IPS-18a (cell line): ENCODE results near the gene ID1.
"Not testable (repeated sequence)": the region's sequence is repeated elsewhere in the genome, so short reads cannot be mapped to it uniquely, and the experiment has no call there.

ENCODE experiments used
- H3K27ac ChIP-seq: one replicate; pipeline ENCODE4 v1.5.1; 2013; ENCODE audit warnings: low read length
- H3K27me3 ChIP-seq: one replicate; pipeline ENCODE4 v1.6.1; 2013; ENCODE audit warnings: mild to moderate bottlenecking, low read length; ENCODE audit not compliant: control insufficient read depth, insufficient read depth
- H3K36me3 ChIP-seq: one replicate; pipeline ENCODE4 v1.6.1; 2013; ENCODE audit warnings: low read depth, low read length; ENCODE audit not compliant: control insufficient read depth
- H3K4me1 ChIP-seq: one replicate; pipeline ENCODE4 v1.6.1; 2013; ENCODE audit warnings: low read depth, low read length; ENCODE audit not compliant: control insufficient read depth
- H3K4me3 ChIP-seq: one replicate; pipeline ENCODE4 v1.5.1; 2013; ENCODE audit warnings: low read length
- H3K9ac ChIP-seq: one replicate; pipeline ENCODE4 v1.6.1; 2013; ENCODE audit warnings: mild to moderate bottlenecking, low read length, moderate library complexity
- H3K9me3 ChIP-seq: one replicate; pipeline ENCODE4 v1.6.1; 2013; ENCODE audit warnings: low read depth, low read length; ENCODE audit not compliant: control insufficient read depth

Gene ID1

GRCh38 chr20:31605902-31606803 is 1.1 kb downstream of the ID1 start:
- Histone ChIP-seq H3K36me3 (no peaks in the 10 kb centered on the region), H3K9ac (peak overlapping the region; percentile 79), H3K27me3 (no peaks in the 10 kb centered on the region), H3K27ac (no peak overlapping the region), H3K4me3 (peak overlapping the region; percentile 94), H3K9me3 (no peaks in the 10 kb centered on the region), H3K4me1 (peaks cover 32% of the 10 kb centered on the region)

DNA sequence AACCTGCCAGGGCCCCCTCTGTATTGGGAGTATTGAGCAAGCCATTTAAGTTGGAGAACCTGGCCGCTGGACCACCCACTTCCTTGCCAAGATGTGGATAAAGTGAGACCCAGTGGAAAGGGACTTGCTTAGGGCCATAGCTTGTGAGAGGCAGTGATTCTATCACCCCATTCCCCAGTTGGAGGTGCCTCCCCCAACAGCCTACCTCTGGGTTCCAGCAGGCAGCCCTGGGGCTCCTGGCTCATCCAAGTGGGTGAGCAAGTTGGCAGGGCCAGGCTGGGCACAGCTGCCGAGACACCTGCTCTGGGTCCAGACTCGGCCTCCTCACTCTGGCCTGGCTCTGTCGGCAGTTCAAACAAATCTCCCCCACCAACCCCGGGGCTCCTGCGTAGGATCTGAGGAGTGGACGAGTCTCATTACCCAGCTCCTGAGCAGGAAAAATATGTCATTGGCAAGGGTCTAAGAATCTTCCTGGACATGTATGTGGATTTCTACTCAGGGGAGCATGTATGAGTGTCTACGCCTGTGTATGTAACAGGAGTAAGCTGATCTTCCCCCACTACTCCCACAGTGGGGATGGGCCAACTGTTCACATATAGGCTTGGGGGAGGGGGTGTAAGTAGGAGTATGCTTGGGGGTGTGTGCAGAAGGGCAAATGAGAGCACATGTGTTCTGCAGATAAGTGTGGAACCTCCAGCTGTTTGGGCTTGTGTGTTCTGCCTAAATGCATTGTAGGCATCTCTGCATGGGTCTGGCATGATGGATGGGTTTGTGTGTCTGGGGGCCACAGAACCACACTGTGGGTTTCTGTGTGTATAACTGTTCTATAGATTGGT is 1.9 kb downstream of the ID1 start:
- Histone ChIP-seq H3K36me3 (no peaks in the 10 kb centered on the region), H3K4me1 (peaks cover 32% of the 10 kb centered on the region), H3K9ac (peak overlapping the region; percentile 79), H3K27me3 (no peaks in the 10 kb centered on the region), H3K4me3 (peak overlapping the region; percentile 94), H3K27ac (no peak overlapping the region), H3K9me3 (no peaks in the 10 kb centered on the region)

GRCh38 chr20:31607640-31608250 is 2.7 kb downstream of the ID1 start:
- no peak overlapping the region for H3K27ac ChIP-seq
- H3K4me3 ChIP-seq = peak overlapping the region; percentile 94
- no peaks in the 10 kb centered on the region for H3K27me3 ChIP-seq
- H3K9me3 ChIP-seq = no peaks in the 10 kb centered on the region
- no peaks in the 10 kb centered on the region for H3K36me3 ChIP-seq
- H3K4me1 ChIP-seq = peaks cover 30% of the 10 kb centered on the region
- H3K9ac ChIP-seq = no peak overlapping the region

- Histone ChIP-seq H3K4me3 (peak overlapping the region; percentile 94), H3K36me3 (no peaks in the 10 kb centered on the region), H3K27ac (no peak overlapping the region), H3K4me1 (peaks cover 27% of the 10 kb centered on the region), H3K9ac (no peak overlapping the region), H3K27me3 (no peaks in the 10 kb centered on the region), H3K9me3 (no peaks in the 10 kb centered on the region)
Measured at GRCh38 chr20:31608251-31608945, 3.3 kb downstream of the ID1 start.

DNA sequence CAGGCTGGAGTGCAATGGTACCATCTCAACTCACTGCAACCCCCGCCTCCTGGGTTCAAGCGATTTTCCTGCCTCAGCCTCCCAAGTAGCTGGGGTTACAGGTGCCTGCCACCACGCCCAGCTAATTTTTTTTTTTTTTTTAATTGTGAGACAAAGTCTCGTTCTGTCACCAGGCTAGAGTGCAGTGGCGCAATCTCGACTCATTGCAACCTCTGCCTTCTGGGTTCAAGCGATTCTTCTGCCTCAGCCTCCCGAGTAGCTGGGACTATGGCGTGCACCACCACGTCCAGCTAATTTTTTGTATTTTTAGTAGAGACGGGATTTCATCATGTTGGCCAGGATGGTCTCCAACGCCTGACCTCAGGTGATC is 7.2 kb downstream of the ID1 start:
- H3K9me3 ChIP-seq, H3K36me3 ChIP-seq, H3K9ac ChIP-seq, H3K27me3 ChIP-seq, H3K27ac ChIP-seq, H3K4me3 ChIP-seq: not testable (repeated sequence)
- peaks cover 18% of the 10 kb centered on the region for H3K4me1 ChIP-seq

DNA sequence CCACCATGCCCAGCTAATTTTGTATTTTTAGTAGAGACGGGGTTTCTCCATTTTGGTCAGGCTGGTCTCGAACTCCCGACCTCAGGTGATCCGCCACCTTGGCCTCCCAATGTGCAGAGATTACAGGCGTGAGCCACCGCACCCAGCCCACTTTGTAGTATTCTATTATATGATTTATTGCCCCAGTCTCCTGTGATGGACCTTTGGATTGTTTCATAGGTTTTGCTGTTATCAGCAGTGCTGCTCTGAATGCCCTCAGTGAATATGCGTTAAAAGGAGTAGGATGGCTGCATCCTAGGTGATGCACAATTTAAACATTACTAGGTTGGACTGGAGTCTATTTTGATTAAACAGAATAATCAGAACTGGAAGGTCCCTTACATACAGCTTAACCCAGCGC is 10.3 kb downstream of the ID1 start:
- Histone ChIP-seq H3K27ac (no peak overlapping the region), H3K9ac (no peak overlapping the region), H3K4me1 (no peaks in the 10 kb centered on the region), H3K36me3 (no peaks in the 10 kb centered on the region), H3K27me3 (no peaks in the 10 kb centered on the region), H3K9me3 (no peaks in the 10 kb centered on the region), H3K4me3 (no peak overlapping the region)

DNA sequence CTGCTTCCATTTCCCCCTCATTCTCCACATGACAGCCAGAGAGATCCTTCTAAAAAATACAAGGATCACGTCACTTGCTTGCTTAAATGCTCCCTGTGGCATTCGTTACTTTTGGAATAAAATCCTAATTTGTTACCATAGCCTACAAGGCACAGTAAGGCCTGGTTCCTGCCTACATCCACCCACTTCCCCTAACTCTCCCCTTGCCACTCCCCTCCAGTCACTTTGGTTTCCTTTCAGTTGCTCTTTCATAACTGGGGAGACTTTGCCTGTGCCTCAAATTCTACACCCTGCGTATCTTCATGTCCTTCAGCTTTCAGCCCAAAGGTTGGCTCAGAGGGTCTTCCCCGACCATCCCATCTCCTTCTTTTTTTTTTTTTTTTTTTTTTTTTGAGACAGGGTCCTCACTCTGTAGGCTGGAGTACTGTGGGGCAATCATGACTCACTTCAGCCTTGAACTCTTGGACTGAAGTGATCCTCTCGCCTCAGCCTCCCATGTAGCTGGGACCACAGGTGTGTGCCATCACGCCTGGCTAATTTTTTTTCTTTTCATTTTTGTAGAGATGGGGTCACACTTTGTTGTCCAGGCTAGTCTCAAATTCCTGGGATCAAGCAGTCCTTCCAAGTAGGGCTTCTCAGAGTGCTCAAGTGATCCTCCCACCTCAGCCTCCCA is 12.5 kb downstream of the ID1 start:
- Histone ChIP-seq H3K4me3 (no peak overlapping the region), H3K9me3 (no peaks in the 10 kb centered on the region), H3K27ac (no peak overlapping the region), H3K36me3 (no peaks in the 10 kb centered on the region), H3K27me3 (no peaks in the 10 kb centered on the region), H3K9ac (no peak overlapping the region), H3K4me1 (no peaks in the 10 kb centered on the region)

- H3K9me3 ChIP-seq = no peaks in the 10 kb centered on the region
- H3K27ac ChIP-seq = no peak overlapping the region
- H3K4me3 ChIP-seq = no peak overlapping the region
- H3K27me3 ChIP-seq = no peaks in the 10 kb centered on the region
- H3K36me3 ChIP-seq = no peaks in the 10 kb centered on the region
- H3K9ac ChIP-seq = no peak overlapping the region
- H3K4me1 ChIP-seq = no peaks in the 10 kb centered on the region
Measured at GRCh38 chr20:31620246-31620645, 15.2 kb downstream of the ID1 start.

GRCh38 chr20:31623123-31623505 is 18.0 kb downstream of the ID1 start:
- H3K36me3 ChIP-seq, H3K9ac ChIP-seq, H3K4me3 ChIP-seq, H3K27me3 ChIP-seq, H3K9me3 ChIP-seq, H3K27ac ChIP-seq, H3K4me1 ChIP-seq: not testable (repeated sequence)

- not testable (repeated sequence) for H3K9me3 ChIP-seq, H3K27ac ChIP-seq, H3K36me3 ChIP-seq, H3K4me3 ChIP-seq, H3K27me3 ChIP-seq, H3K4me1 ChIP-seq, H3K9ac ChIP-seq
Measured at GRCh38 chr20:31626534-31626933, 21.4 kb downstream of the ID1 start.

- not testable (repeated sequence) for H3K9me3 ChIP-seq, H3K27ac ChIP-seq, H3K4me1 ChIP-seq, H3K4me3 ChIP-seq, H3K36me3 ChIP-seq, H3K27me3 ChIP-seq, H3K9ac ChIP-seq
Measured at GRCh38 chr20:31628057-31628456, 23.0 kb downstream of the ID1 start.
